Measurements from ENCODE around the gene NT5DC2. TPM values are rescaled to one million over a fixed set of nuclear protein-coding genes. Genes with fewer than 3 reads are reported as not detected.

Gene NT5DC2
- total RNA-seq, 2 donors from 2014 or later, result 59.7 to 166 TPM

DNA sequence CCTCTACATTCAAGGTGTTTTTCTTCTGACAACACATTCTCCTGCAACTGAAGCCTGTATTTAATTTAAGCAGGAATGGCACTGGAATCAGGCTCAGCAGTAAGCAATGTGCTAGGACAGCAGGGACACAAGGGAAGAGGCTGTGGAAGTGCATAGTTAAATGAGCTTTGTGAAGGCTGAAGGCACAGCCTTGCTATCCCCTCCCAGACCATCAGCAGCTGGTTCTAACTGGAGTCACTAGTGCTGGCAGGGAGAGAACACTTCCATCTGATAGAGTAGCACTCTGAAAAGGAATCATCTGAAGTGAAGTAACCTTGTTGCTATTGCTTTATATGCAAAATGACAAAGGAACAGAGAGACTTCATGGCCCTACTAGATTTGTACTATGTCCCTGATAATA lies 17.5 kb upstream of the NT5DC2 start:
- Mint-ChIP-seq H3K36me3 (no peaks in the 10 kb centered on the region), H3K27ac (no peak overlapping the region), H3K9me3 (no peaks in the 10 kb centered on the region), H3K27me3 (no peaks in the 10 kb centered on the region), H3K4me1 (ENCODE audit: low read depth in 2 of 2) (no peaks in the 10 kb centered on the region), H3K4me3 (no peak overlapping the region)
- DNase-seq (ENCODE audit: low spot score), result no peak
- no peak for ATAC-seq

DNA sequence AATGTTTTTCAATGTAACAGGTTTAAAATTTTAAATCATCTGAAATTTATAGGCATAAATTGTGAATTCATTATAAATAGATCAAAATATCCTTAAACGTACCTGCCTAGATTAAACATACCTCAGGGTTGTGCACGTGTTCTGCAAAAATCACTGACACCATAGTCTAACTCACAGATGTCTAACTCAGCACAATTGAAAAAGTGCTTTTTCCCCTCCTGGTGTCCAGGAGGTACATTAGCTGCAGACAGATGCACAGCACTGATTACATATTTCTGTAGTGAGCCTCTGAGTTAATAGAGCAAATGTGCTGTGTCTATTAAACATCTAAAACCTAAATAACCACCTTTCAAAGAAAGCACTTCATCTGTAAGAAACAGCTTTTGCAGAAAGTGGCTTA lies 13.5 kb upstream of the NT5DC2 start:
- no peak overlapping the region for H3K27ac Mint-ChIP-seq
- H3K4me1 Mint-ChIP-seq (ENCODE audit: low read depth in 2 of 2), result no peaks in the 10 kb centered on the region
- H3K4me3 Mint-ChIP-seq, result no peak overlapping the region
- H3K27me3 Mint-ChIP-seq, result no peaks in the 10 kb centered on the region
- no peaks in the 10 kb centered on the region for H3K9me3 Mint-ChIP-seq
- H3K36me3 Mint-ChIP-seq, result no peaks in the 10 kb centered on the region
- no peak for ATAC-seq
- DNase-seq (ENCODE audit: low spot score), result no peak

DNA sequence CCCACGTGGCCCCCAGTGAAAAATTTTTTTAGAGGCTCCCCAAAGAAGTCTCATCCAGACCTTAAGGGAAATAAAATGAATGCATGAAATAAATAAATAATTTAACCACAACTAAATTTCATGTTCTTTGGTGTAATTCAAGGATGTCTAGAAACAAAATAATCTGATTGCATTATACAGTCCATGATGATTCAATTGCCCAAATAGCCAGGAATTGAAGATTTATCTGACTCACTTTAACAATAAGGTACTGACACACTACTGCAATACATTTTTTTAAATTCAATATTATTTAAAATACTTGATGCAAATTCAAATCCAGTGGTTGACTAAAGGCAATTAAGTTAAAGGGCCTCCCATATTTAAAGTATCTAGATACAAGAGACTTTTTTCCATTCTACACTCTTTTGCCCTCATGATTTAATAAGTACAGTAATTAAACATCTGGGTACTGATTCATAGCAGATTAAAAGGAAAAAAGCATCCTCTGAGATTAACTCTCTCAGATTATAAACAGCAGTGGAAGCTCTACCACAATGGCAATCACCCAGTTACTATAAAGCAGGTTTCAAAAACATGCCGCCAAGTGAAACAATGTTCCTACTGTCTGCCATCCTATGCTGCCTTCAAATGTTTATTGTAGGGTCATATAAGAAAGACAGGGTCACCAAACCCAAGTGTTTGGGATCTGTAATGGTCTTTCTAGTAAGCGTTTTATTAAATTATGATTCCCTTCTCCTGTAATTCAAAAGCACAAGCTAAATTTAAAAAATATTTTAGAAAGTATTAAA lies 12.6 kb upstream of the NT5DC2 start:
- ATAC-seq, result no peak
- Mint-ChIP-seq H3K4me1 (ENCODE audit: low read depth in 2 of 2) (no peaks in the 10 kb centered on the region), H3K9me3 (no peaks in the 10 kb centered on the region), H3K27ac (no peak overlapping the region), H3K27me3 (no peaks in the 10 kb centered on the region), H3K36me3 (no peaks in the 10 kb centered on the region), H3K4me3 (no peak overlapping the region)
- DNase-seq (ENCODE audit: low spot score), result no peak

DNA sequence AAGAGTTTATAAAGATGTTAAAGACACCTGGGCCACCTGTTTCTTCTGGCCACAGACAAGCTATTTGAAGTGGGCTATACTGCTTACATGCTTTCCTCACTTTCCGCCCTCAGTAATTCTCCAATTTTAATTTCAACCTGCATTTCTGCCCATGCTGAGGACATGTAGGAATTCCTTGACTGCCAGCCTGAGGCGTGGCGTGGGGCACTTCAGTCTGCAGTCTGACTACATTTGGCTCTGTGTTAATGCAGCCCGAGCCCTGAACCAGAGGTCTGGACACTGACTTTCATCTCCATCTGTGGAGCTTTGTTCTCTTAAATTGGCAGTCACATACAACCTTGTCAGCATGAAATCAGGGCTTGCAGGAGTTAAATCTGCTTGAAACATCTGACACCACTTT lies 11.3 kb upstream of the NT5DC2 start:
- H3K27ac Mint-ChIP-seq, result peak overlapping the region in 1 of 2 donors; percentile 28
- ATAC-seq (no peak), DNase-seq (ENCODE audit: low spot score) (no peak)
- no peaks in the 10 kb centered on the region for H3K4me1 Mint-ChIP-seq (ENCODE audit: low read depth in 2 of 2)
- H3K4me3 Mint-ChIP-seq, result no peak overlapping the region
- no peaks in the 10 kb centered on the region for H3K27me3 Mint-ChIP-seq
- no peaks in the 10 kb centered on the region for H3K36me3 Mint-ChIP-seq
- no peaks in the 10 kb centered on the region for H3K9me3 Mint-ChIP-seq

DNA sequence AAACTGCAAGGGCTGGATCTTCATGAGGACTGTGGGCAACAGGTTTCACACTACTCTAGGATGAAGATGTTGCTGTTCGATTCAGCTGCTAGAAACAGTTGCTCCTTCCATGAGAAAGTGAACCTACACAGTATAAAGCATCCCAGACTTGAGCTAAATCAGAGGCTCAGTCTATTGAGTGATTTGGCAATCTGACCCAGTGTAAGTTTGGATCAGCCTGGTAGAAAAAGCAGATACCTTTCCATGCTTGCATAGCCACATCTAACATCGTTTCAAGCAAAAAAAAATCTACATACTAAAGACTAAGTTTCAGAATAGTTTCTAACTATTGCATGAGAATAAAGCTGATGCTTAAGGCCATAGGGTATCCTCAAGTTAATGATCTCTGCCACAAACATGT lies 7.4 kb upstream of the NT5DC2 start:
- ATAC-seq, result no peak
- peak overlapping the region in 1 of 2 donors; percentile 33 for H3K27ac Mint-ChIP-seq
- H3K27me3 Mint-ChIP-seq, result no peaks in the 10 kb centered on the region
- H3K4me3 Mint-ChIP-seq, result no peak overlapping the region
- peaks cover 14% of the 10 kb centered on the region for H3K36me3 Mint-ChIP-seq
- no peak for DNase-seq (ENCODE audit: low spot score)
- H3K4me1 Mint-ChIP-seq (ENCODE audit: low read depth in 2 of 2), result peaks cover 20 to 32% of the 10 kb centered on the region in 2 donors
- H3K9me3 Mint-ChIP-seq, result no peaks in the 10 kb centered on the region

DNA sequence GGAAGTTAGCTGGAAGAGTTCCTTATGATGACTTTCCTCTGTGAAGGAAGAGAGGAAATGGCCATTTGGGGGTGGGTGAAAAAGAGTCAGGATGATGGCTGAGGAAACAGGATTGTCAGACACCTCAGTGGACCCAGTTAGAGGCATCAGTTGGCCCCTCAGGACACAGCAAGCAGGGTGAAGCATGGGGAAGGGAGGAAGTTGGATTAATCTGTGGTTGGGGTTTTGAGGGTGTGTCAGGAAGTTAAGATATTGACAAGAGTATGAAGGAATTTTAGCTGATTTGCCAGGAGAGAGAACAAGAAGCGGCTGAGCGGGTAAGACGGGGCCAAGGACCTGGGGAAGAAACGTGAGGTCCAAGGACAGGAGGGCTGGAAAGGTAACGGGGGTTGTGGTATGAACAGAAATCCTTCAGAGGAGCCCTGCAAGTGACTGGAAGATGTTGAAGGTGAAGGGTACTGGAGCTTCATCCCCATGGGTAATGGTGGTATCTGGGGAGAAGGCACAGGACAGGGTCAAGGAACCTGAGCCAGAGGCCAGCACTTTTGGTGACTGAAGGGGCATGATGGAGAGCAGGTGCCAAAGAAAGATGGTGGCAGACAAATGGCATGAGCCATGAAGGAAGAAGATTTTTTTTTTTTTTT lies 5.5 kb upstream of the NT5DC2 start:
- ATAC-seq (no peak), DNase-seq (ENCODE audit: low spot score) (no peak)
- peaks cover 0 to 2% of the 10 kb centered on the region in 2 donors for H3K27me3 Mint-ChIP-seq
- peaks cover 14% of the 10 kb centered on the region for H3K36me3 Mint-ChIP-seq
- H3K4me3 Mint-ChIP-seq, result peak overlapping the region; percentile 95
- H3K9me3 Mint-ChIP-seq, result no peaks in the 10 kb centered on the region
- peak overlapping the region; percentile 18 to 91 for H3K27ac Mint-ChIP-seq
- peaks cover 26 to 44% of the 10 kb centered on the region in 2 donors for H3K4me1 Mint-ChIP-seq (ENCODE audit: low read depth in 2 of 2)

DNA sequence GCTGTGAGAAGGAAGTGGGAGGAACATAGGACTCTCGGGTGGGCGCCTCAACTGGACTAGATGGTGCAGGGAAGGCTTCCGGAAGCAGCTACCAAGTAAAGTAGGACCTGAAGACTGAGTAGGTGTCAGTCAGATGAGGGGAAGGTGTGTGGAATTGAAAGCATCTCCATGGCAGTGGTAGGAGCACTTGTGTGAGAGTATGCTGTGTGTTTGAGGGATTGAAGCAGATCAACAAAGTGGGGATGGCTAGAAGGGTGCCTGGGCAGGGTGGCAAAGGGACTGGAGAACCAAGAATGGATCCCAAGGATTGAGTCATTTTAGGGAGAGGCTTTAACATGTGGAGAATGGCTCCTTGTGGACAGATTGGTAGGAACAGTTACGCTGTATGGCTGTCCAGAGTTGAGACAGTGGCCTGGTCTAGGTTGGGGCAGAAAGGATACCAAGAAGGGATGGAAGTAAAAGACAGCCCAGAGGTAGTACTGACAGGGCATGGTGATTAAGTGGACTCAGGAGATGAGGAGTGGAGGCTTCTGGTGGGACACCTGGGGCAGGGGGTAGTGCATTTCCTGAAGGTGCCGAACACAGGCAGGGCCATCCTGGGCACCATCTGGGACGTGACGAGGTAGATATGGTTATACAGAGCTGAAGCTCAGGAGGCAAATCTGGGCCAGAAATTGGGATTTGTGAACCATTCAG lies 4.2 kb upstream of the NT5DC2 start:
- H3K27ac Mint-ChIP-seq, result peak overlapping the region; percentile 91 to 93
- peak overlapping the region; percentile 95 for H3K4me3 Mint-ChIP-seq
- DNase-seq (ENCODE audit: low spot score) (no peak), ATAC-seq (no peak)
- H3K27me3 Mint-ChIP-seq, result peaks cover 0 to 2% of the 10 kb centered on the region in 2 donors
- H3K4me1 Mint-ChIP-seq (ENCODE audit: low read depth in 2 of 2), result peaks cover 26 to 44% of the 10 kb centered on the region in 2 donors
- H3K36me3 Mint-ChIP-seq, result peaks cover 14% of the 10 kb centered on the region
- H3K9me3 Mint-ChIP-seq, result no peaks in the 10 kb centered on the region

DNA sequence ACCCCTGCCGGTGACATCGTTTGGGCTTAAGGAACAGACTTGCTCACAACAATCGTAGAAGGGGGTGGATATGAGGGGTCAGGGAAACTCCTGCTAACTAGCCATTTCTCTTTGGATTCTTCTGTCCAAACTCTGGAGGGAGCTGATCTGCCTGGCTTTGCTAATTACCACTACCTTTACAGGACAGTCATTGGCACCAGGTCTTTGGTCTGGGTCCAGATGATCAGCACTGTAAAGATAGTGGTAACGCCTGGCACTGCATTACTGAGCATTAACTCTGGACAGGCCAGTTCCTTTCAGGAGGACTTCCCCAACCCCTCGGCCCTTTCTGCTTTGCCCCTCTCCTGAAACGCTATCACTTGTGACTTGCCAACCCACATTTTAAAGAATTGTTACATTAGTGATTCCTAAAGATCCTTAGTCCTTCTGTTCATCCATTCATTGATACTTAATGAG lies 3.5 kb upstream of the NT5DC2 start:
- peaks cover 29 to 50% of the 10 kb centered on the region in 2 donors for H3K4me1 Mint-ChIP-seq (ENCODE audit: low read depth in 2 of 2)
- H3K27me3 Mint-ChIP-seq, result peaks cover 0 to 2% of the 10 kb centered on the region in 2 donors
- DNase-seq (ENCODE audit: low spot score) (no peak), ATAC-seq (no peak)
- H3K27ac Mint-ChIP-seq, result peak overlapping the region; percentile 91 to 93
- H3K9me3 Mint-ChIP-seq, result no peaks in the 10 kb centered on the region
- peak overlapping the region; percentile 95 for H3K4me3 Mint-ChIP-seq
- H3K36me3 Mint-ChIP-seq, result peaks cover 14% of the 10 kb centered on the region

DNA sequence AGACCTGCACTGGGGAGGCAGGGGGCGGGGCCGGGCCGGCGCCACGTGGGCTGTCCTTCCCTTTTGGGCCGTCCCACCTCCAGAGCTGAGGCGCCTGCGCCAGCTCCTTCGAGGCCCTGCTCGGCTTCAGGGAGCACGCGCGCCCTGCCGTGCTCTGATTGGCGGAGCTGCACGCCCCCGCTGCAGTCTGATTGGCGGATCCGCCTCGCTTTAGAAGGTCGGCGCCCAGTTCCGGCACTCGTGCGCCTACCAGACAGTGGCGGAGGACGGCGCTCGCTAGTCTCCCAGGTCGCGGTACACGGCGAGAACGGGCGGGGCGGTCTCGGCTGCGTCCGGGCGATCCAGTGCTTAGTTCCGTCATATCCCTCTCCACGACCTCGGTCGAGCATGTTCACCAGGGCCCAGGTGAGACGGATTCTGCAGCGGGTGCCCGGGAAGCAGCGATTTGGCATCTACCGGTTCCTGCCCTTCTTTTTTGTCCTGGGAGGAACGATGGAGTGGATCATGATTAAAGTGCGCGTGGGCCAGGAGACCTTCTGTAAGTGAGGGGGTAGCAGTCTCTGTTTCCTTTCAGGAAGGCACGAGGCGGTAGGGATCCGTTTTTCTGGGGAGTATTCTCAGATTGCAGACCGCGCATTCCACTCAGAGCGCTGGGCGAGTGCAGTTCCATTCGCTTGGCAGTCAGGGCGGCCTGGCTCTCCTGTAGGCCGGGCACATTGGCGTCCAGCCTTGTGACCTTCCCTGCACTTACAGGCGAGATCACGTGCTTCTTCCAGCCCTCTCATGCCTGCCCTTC lies 2.9 kb upstream of the NT5DC2 start, which contains the start of gene UQCC5:
UQCC5 (plus strand) TSS at position 237 of the 796 bp plus-strand sequence; CDS start at position 388, 151 bp downstream.
- peak within 1 kb of the TSS; percentile 91 to 93 for H3K27ac Mint-ChIP-seq
- no peaks in the 10 kb centered on the region for H3K9me3 Mint-ChIP-seq
- peaks cover 14% of the 10 kb centered on the region for H3K36me3 Mint-ChIP-seq
- H3K4me3 Mint-ChIP-seq, result peak within 1 kb of the TSS; percentile 95
- ATAC-seq (peak; percentile 94 to 95), DNase-seq (ENCODE audit: low spot score) (peak; percentile 99)
- peaks cover 29 to 51% of the 10 kb centered on the region in 2 donors for H3K4me1 Mint-ChIP-seq (ENCODE audit: low read depth in 2 of 2)
- peaks cover 0 to 2% of the 10 kb centered on the region in 2 donors for H3K27me3 Mint-ChIP-seq

DNA sequence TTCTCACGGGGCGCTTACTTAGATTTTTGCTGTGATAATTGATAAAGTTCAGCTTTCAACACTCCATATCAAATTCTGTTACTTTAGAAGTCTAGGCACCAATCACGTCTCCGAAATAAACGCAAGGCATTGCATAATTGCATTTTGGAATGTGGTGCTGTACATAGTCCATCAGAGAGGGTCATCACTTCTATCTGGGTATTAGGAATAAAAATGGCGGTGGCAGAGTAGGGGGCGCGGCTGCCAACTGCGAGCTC lies 2.4 kb upstream of the NT5DC2 start:
- peaks cover 14% of the 10 kb centered on the region for H3K36me3 Mint-ChIP-seq
- peak overlapping the region; percentile 91 to 93 for H3K27ac Mint-ChIP-seq
- peaks cover 0 to 2% of the 10 kb centered on the region in 2 donors for H3K27me3 Mint-ChIP-seq
- ATAC-seq (no peak), DNase-seq (ENCODE audit: low spot score) (no peak)
- no peaks in the 10 kb centered on the region for H3K9me3 Mint-ChIP-seq
- H3K4me1 Mint-ChIP-seq (ENCODE audit: low read depth in 2 of 2), result peaks cover 29 to 51% of the 10 kb centered on the region in 2 donors
- peak overlapping the region; percentile 95 for H3K4me3 Mint-ChIP-seq

DNA sequence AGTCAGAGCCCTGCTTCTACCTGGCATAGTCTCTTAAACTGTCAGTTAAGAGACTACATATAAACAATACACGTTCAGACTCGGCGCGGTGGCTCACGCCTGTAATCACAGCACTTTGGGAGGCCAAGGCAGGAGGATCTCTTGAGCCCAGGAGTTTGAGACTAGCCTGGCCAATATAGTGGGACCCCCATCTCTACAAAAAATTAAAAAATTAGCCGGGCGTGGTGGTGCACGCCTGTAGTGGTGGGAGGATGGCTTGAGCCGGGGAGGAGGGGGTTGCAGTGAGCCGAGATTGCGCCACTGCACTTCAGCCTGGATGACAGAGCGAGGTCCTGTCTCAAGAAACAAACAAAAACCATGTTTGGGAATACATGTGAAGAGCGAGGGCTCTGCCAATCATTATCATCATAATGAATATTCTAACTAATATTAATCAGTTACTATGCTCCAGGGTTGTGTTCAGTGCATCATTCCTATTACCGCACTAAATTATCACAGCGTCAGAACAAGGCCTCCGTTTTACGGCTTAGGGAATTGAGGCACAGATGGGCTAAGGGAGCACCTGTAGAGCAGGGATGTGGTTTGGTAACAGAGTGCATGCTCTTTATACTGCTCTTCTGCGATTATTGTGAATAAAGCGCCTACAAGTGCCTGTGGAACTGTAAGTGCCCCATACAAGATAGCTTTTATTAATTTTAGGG lies 1.9 kb upstream of the NT5DC2 start:
- H3K27me3 Mint-ChIP-seq, result peaks cover 0 to 2% of the 10 kb centered on the region in 2 donors
- H3K4me1 Mint-ChIP-seq (ENCODE audit: low read depth in 2 of 2), result peaks cover 29 to 51% of the 10 kb centered on the region in 2 donors
- peaks cover 14% of the 10 kb centered on the region for H3K36me3 Mint-ChIP-seq
- peak overlapping the region; percentile 91 to 93 for H3K27ac Mint-ChIP-seq
- H3K4me3 Mint-ChIP-seq, result peak overlapping the region; percentile 95
- H3K9me3 Mint-ChIP-seq, result no peaks in the 10 kb centered on the region
- DNase-seq (ENCODE audit: low spot score) (no peak), ATAC-seq (no peak)

DNA sequence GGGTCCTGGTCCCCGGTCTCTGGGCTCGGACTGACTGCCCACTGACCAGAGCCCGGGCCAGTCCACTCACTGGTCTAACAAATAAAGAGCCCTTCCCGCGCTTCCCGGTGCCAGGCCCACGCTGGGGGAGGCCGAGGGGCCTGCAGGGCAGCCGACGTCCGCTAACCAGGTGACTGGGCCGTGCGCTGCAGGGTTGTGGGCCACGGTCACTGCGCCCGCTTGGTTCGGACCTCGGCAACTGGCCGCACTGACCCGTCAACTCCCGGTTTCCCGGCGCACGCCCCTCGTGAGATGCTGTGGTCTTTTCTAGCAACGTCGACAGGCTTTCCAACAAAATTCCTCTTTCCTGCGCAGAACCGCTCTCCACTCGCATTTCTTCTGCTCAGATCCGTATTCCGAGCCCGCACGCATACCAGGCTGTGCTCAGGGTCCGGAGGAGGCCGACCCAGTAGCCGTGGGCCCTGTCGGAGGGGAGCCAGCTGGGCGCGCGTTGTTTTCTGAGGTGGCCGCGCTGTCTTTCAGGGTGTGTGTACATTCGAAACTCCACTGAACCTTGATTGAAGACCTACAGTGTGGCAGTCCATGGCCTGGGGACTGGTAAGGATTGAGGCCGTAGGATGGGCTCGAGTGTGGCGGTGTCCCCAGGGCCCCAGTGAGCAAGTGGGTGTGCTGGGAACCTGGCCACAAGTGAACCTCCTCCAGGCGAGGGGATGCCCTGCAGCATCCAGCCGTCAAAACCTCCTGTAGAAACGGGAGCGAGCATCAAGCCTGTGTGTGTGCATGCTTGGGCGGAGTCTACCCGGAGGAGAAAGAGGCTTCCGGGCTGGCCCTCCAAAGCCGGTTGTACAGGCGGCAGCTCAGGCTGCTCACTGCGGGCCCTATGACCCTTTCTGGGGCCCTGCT lies 875 bp upstream of the NT5DC2 start:
- Mint-ChIP-seq H3K9me3 (no peaks in the 10 kb centered on the region), H3K27me3 (peaks cover 0 to 2% of the 10 kb centered on the region in 2 donors), H3K4me1 (ENCODE audit: low read depth in 2 of 2) (peaks cover 29 to 51% of the 10 kb centered on the region in 2 donors), H3K27ac (peak overlapping the region; percentile 41 to 63), H3K36me3 (peaks cover 14% of the 10 kb centered on the region), H3K4me3 (peak overlapping the region; percentile 75)
- ATAC-seq (no peak), DNase-seq (ENCODE audit: low spot score) (no peak)

Measured in natural killer cell treated with Interleukin-12 subunit alpha and Interleukin-12 subunit beta and Interleukin-15 and Interleukin-18, amount 100 ng/mL, for 72 hours (primary cell).